NCI-H187 treated with DMSO at 0.1 percent for 48 hours (cell line): ENCODE measurements around the gene RIC8A.

Experiments used
- DNase-seq: peaks from one replicate; lab custom pipeline; 2025; lab: John Stamatoyannopoulos, UW

Gene RIC8A

GRCh38 chr11:244376-244775, 36.9 kb downstream of the RIC8A start:
- DNase-seq: no peak

- no peak for DNase-seq
Measured at GRCh38 chr11:249062-249461, 41.6 kb downstream of the RIC8A start.

GRCh38 chr11:250274-250673, 42.8 kb downstream of the RIC8A start:
- no peak for DNase-seq

GRCh38 chr11:250740-251299, 43.3 kb downstream of the RIC8A start:
- DNase-seq: no peak

- DNase-seq: no peak
Measured at GRCh38 chr11:251550-251949, 44.0 kb downstream of the RIC8A start.

- DNase-seq: no peak
Measured at GRCh38 chr11:252666-253065, 45.2 kb downstream of the RIC8A start.

GRCh38 chr11:253160-253885, 45.8 kb downstream of the RIC8A start:
- DNase-seq: no peak

GRCh38 chr11:253886-254270, 46.4 kb downstream of the RIC8A start:
- DNase-seq: no peak

GRCh38 chr11:255176-255575, 47.7 kb downstream of the RIC8A start:
- no peak for DNase-seq

GRCh38 chr11:255816-256215, 48.3 kb downstream of the RIC8A start:
- no peak for DNase-seq

GRCh38 chr11:256952-257737, 49.6 kb downstream of the RIC8A start:
- no peak for DNase-seq

- no peak for DNase-seq
Measured at GRCh38 chr11:257766-258493, 50.4 kb downstream of the RIC8A start.

GRCh38 chr11:259413-259812, 51.9 kb downstream of the RIC8A start:
- DNase-seq: no peak

- no peak for DNase-seq
Measured at GRCh38 chr11:261624-262023, 54.1 kb downstream of the RIC8A start.
